GM19468 (cell line): ENCODE measurements around the gene SLC25A25.
"Not testable (repeated sequence)": the region's sequence is repeated elsewhere in the genome, so short reads cannot be mapped to it uniquely, and the experiment has no call there.

Experiments
- ATAC-seq: cut with Tn5 transposase; IDR thresholded peaks from one replicate; pipeline ENCODE4 v1.9.1; 2021; ENCODE audit warnings: mild to moderate bottlenecking, moderate library complexity, moderate number of reproducible peaks; ENCODE audit not compliant: unreplicated experiment; ENCODE audit errors: extremely low read depth

The SLC25A25 gene

DNA sequence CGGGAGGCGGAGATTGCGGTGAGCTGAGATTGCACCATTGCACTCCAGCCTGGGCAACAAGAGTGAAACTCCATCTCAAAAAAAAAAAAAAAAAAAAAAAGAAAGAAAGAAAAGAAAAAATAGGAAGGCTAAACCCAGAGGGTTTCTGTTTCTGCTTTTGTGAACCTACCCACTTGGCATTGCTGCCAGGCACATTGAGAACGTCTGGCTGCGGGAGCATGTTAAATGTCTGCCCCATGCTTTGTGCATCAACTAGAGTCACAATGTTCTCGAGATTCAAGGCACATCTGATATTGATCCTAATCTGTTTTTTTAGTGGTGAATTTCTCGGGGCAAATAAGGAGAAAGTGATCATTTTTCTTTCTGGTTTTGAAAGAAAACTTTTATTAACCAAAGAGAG lies 2.8 kb downstream of the SLC25A25 start:
- no peak for ATAC-seq

DNA sequence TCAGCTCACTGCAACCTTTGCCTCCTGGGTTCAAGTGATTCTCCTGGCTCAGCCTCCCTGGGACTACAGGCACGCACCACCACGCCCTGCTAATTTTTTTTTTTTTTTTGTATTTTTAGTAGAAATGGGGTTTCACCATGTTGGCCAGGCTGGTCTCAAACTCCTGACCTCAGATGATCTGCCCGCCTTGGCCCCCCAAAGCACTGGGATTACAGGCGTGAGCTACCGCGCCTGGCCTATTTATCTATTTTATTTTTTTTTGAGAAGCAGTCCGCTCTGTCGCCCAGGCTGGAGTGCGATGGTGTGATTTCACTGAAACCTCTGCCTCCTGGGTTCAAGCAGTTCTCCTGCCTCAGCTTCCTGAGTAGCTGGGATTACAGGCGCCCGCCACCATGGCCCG lies 3.4 kb downstream of the SLC25A25 start:
- ATAC-seq = not testable (repeated sequence)

DNA sequence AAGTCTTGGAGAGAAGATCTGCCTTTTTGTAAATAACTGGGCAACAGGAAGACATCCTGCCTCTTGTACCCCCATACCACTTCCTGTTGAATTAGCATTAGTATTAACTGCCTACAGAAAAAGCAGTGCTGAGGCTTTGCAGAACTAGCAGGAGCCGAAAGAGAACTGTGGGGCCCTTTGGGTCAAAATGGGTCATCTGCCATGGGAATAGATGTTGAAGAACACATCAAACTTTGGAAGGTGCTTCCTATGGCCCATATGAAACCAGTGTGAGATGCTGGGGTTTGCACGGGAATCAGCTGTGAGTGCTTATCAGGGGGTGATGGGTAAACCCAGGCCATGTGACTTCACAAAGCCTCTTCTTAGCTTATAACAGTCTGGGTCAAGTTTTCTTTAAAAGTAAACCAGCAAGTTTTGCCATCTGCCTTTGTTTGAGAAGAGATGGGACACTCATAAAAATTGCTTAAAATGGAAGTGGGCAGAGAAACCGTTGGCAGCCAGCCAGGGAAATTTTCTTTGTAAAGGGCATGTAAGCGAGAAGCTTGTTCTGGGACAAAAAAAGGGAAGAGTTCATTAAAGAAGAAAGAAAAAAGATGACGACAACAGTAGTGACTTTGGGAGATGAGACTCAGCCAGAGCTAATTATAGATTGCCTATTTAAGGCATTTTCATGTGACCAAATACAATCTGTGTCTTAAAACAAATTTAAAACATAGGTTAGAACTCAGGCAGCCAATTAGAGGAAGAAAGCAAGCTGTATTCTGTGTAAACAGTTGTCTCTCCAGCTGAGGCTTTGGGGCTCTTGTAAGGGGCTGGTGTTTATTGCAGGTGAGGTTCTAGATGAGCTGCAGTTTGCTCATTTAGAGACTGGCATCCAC lies 4.4 kb downstream of the SLC25A25 start:
- ATAC-seq = no peak

DNA sequence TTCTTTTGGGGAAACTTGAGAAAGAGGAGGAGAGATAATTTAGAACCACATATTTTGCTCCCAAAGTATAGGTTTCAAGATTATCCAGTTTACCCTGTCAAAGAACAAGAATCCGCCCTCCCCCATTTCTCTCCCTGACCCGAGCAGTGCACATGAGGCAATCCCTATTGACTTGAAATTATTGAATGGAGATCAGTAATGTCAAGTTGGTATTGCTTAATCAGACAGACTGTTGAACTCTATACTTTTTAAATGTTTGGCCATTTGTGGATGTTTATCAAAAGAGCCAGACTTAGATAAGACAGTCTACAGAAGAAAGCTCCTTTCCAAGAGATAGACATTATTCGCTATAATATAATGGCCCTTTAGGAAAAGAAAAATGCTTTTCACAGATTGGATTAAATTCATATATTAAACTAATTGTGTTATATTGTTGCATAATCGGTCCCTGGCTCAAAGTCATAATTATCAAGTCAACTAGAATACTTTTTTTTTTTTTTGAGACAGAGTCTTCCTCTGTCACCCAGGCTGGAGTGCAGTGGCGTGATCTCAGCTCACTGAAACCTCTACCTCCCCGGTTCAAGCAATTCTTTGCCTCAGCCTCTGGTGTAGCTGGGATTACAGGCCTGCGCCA lies 5.3 kb downstream of the SLC25A25 start:
- ATAC-seq = no peak

DNA sequence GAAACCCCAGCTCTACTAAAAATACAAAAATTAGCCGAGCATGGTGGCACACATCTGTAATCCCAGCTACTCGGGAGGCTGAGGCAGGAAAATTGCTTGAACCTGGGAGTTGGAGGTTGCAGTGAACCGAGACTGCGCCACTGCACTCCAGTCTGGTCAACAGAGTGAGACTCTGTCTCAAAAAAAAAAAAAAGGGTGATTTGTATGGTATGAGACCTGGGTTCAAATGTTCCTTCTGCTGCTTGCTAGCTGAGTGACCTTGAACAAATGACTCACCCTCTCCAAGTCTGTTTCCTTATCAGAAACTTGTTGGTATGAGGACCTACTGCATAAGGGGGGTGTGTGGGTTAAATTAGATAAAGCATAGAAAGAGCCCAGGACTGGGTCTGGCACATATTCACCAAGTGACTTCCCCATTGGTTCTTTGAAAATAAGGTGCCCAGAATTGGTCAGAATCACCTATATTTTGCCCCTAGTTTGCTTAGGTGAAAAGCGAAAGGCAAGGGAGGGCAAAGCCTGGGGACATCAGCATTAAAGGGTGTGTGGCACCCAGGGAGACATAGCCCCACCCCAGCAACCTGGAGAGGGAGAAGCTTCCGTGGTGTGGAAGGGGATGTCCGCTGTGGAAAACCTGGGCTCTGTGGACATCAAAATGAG lies 9.9 kb downstream of the SLC25A25 start:
- no peak for ATAC-seq

DNA sequence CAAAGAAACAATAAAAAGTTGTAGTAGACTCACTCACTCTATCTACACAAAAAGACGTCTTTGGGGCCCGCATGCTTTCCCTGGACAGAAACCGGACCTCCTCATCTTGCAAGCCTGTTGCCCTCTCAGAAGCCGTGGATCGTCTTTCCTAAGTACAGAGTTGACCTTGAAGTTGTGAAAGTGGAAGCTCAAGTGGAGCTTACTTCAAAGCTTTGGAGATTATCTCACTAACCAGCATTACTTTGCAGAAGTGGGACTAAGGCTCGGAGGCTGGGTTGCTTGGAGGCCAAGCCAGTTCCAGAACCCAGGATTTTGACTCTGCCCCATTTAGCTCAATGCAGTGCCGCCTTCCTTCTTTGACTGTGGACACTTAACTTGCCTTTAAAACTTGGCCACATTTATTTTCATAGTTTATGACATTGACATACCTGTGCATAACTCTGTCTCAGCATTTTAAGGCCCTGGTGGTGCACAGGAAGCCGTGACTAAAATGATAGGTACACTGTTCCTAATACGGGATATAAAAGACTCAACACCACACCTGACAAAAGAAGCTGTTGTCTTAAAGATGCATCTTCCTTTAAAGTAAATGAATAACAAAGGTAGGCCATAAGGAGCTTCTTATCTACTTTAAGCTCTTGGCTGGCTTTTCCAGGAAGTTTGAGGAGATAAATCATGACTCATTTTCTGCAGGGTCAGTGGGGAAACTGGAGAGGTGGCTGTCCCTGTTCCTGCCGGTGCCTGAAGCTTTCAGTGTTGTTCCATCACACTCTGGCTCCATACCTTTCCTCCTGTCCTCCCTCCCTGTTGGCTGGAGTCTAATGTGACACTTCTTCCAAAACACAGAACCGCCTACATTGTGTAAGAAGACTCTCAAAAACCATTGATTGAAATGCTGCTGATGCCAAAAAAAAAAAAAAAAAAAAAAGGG lies 10.7 kb downstream of the SLC25A25 start:
- ATAC-seq = no peak

DNA sequence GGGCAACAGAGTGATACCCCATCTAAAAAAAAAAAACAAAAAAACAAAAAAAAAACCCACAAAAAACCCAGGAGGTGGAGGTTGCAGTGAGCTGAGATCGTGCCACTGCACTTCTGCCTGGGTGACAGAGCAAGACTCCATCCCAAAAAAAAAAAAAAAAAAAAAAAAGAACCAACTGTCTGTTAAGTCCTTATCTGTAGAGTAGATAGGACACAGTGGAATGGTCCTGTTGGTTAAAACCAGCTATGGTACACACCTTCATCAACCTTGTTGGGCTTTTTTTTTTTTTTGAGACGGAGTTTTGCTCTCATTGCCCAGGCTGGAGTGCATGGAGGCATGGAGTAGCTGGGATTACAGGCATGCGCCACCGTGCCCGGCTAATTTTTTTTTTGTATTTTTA lies 12.2 kb downstream of the SLC25A25 start:
- no peak for ATAC-seq

DNA sequence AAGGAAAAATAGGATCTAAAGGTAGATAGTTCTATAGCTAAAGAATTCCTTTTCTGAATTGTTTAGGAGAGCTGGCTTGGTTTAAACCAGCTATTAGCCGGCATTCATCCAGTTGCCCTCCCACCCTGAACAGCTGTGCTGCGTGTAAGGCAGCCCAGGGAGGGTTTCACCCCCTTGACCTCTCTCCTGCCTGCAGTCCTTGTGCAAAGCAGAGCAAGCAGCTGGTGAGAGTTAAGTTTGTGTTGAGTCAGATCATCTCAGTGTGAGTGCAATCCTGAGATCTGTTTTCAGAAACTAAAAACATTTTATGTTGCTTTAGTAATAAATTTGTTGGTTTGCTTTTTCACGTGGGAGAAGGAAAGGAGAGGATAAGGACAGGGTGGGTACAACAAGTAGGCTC lies 13.0 kb downstream of the SLC25A25 start:
- ATAC-seq = no peak

DNA sequence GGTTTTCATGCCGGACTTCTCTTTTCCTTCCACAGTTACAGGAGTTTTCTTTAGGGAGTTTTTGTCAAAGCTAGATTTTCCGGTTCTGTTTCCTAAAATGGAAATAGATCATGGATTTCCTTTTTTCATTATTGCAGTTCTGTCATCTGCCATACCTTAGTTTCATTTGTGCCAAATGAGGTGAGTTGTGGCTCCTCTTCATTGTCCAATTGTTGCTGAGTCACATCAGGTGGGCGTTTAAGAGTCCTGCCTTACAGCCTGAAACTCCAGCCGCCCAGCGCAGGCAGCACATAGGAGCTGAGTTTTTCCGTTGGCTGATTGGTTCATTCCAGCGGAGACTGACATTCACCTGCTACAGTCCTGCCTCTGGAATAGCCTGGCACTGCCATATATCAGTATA lies 14.1 kb downstream of the SLC25A25 start:
- ATAC-seq = no peak

DNA sequence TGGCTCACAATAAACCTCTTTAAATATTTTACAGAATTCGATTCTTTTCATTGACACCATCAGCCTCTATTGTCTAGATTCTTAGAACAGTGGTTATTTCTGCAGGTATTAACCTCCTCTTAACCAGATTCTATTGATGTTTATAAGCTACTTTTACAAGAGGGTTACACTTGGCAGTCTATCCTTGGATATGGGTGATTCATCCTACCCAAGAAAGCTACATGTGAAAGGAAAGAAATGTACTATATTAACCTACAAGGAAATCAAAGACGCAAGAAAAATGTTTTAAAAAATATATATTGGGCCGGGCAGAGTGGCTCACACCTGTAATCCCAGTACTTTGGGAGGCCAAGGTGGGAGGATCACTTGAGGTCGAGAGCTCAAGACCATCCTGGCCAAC lies 16.7 kb downstream of the SLC25A25 start:
- ATAC-seq = no peak

DNA sequence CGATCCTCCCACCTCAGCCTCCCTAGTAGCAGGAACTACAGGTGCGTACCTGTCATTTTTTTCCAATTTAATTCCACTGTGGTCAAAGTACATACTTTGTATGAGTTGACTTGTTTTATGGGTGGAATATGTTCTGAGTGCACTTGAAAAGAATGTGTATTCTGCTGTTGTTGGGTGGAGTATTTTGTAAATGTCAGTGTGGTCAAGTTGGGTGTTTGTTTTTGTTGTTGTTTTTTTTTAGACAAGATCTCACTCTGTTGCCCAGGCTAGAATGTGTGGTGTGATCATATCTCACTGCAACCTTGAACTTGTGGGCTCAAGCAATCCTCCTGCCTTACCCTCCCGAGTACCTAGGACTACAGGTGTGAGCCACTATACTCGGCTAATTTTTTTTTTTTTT lies 17.9 kb downstream of the SLC25A25 start:
- ATAC-seq = no peak

DNA sequence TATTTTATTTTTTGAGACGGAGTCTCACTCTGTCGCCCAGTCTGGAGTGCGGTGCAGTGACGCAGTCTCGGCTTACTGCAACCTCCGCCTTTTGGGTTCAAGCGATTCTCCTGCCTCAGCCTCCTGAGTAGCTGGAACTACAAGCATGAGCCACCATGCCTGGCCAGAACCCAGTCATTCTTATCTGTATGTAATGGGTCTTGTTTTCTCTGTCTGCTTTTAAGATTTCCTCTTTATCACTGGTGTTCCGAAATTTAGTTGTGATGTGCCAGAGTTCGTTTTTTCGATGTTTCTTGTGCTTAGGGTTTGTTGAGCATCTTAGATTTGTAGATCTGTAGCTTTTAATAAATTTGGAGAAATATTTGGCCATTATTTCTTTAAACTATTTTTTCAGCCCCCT lies 19.2 kb downstream of the SLC25A25 start:
- no peak for ATAC-seq

DNA sequence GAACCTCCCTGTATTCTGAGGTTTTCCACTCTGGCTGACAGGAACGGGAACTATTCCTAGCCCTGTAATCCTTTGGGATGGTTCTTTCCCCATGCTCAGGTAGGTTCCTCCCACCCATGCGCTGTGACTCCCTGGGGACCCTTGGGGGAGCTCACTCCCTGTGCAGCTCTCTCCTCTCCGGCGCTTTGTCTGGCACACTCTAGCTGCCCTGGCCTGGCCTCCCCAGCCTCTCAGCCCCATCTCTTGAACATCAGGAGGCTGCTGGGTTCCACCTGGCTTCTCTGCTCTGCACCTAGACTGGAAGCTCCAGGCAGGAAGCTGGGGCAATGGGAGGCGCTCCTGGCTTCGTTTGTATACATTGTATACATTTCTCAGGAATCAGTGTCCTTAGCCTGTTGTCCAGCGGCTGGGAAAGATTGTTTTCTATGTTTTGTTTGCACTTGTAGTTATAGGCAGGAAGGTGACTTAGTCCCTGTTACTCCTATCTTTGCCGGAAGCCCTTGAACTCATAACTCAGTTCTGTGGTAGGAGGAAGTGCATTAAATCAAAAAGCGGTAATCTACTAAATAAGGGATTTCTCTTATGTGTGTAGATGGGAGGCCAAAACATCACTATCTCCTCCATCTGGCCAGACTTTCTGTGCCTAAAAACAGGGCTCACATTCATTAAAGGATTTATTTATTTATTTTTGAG lies 20.4 kb downstream of the SLC25A25 start:
- ATAC-seq = no peak

DNA sequence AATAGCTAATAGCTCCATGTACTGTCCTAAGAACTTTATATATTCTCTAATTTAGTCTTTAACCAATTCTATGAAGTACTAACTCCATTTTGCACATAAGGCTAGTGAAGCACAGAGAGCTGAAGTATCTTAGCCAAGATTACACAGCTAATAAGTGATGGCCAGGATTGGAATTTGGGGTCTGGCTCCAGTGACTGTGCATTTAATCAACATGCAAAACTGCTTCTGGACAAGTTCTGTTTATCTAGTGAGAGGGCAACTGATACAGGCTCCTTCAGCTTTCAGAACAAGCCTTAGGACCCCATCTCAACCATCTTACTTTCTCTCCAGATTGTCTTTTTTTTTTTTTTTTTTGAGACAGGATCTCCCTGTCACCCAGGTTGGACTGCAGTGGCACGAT lies 21.3 kb downstream of the SLC25A25 start:
- no peak for ATAC-seq

DNA sequence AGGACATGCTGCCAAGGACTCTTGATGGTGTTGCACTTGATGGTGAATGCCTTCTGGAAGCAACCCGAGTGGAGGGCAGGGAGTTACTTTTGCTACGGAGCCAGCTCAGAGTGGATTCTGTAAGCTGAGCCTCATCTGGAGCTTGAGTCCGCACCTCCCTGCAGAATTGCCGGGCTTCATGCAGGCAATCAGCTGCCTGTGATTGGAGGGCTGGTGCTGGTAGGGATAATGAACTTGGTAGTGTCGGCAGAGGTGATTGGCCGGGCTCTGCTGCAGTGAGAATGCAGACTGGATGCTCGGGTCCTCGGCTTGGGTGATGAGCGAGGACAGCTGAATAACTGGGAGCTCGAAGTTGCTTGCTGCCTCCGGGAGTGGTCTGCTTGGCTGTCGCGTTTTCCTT lies 23.1 kb downstream of the SLC25A25 start:
- no peak for ATAC-seq

DNA sequence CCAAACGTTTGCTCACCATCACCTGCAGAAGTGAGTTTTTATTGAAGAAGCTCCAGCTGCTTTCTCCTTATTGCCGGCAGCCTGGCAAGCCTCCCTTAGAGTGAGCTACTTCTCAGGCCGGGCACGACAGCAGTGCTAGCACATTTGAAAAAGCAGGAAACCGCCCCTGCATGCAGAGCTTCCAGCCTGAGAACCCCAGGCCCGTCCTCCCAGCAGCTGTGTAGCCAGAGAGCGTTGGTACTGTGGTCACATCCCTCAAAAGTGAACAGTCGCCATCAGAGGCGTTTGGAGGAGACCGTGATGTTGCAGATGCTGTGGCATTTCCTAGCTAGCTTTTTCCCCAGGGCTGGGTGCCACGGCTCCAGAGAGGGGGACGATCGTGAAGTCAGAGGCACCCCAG lies 23.5 kb downstream of the SLC25A25 start:
- no peak for ATAC-seq

DNA sequence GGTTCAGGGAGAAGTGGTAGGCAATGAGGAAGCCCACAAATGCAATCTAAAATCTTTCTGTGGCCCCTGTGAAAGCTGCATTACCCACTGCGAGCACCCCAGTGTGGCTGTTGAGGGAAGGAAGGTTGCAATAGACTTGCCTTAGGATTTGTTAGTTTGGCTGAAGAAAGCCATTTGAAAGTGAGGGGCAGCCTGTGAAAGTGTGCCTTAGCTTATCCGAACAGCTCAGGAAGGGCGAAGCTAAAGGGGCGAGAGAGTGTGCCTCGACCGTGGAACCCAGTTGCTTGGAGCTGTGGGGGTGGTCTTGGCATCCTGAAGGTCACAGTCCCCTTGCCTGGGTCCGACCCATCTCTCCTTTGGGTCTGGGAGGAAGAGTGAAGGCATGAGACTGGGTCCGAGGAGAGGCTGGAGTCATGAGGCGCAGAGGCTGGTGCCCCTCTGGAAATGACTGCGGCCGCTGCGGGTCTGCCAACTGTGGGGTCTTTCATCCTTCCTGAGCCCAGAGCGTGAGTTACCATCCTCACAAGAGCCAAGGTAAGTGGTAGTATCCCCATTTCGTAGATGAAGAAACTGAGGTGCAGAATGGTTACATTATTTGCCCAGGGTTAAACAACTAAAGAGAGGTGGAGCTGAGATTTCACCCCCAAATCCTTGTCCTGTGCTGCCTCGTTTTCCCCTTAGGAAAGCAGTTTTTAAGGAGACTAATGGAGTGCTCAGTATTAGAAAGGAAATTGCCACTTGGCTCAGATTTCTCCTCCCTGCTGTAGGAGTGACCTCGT lies 24.4 kb downstream of the SLC25A25 start:
- ATAC-seq = no peak

DNA sequence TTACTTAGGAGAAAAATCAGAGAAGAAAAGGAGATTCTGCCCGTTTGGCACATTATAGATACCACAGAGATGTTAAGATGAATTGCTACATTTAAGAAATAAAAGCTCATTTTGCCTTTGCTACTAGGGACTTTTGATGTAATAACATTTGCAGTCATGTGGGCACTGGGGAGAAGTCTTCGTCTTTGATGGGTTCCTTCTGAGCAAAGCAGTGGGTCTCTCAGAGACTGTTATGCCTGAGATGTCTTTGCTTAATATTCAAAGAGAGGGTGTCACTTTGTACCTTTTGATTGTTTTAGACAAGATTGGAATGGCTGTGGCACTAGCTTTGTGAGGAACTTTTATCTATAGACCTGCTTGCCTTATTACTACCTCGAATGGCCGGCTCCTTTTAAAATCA lies 25.0 kb downstream of the SLC25A25 start:
- no peak for ATAC-seq
